Renal pelvis (tissue), 4 donors: ENCODE data around the gene DAGLB. TPM values are rescaled to one million over a fixed set of nuclear protein-coding genes. Genes with fewer than 3 reads are reported as not detected.

Experiments used
- DNase-seq: peaks from one replicate; pipeline ENCODE4 v3.0.0-alpha.2; 2013
- polyA plus RNA-seq, 3 donors: library from polyadenylated mRNA; unstranded; fragments of 120-200 nt; gene quantifications; one replicate each; pipeline ENCODE4 v1.2.1, GENCODE V29; 2013; ENCODE audit not compliant: insufficient read length in 3 of 3

Gene DAGLB
- polyA plus RNA-seq, 3 donors = 17.5 to 20.5 (median 20.2) TPM

DNA sequence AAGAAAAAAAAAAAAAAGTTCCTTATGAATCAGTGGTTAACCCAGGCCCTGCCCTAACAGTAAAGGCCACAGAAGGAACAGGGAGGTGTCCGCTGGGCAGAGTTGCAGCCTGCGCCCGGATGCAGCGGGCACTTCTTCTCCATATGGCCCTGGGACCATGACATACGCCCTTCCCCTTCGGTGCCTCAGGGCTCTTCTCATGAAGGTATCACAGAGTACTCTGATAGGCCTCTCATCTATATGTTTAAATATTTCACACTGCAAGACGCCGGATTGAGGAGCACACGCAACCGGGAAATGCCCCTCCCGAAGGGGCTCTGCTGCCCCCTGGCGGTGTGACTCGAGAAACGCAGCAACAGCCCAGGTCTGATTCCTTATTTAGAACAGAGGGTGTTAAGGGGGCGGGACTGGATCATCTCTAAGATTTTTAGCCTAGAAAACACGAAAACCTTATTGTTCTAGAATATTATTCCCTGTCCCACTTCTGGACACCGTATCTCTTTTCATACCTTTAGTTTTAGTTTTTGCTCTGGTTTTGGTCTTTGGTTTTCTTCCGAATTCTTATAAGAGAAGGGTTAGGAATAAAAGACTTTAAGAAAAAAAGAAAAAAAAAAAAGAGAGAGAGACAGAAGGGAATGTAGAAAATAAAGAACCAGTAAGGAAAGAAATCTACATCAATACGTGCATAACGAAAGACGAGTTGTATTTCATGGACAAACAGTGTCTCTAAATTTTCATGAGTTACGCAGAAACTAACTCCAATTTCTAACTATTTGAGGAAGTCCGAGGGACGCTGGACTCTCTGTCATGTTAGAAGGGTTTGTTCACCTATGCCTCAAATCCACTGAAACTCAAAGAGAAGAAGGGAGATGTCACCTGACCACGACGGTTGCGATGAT is 12.0 kb downstream of the DAGLB start:
- DNase-seq = peak; percentile 68

- DNase-seq = no peak
Measured at GRCh38 chr7:6433784-6434615, 13.8 kb downstream of the DAGLB start.

- no peak for DNase-seq
Measured at GRCh38 chr7:6432781-6433180, 15.0 kb downstream of the DAGLB start.

DNA sequence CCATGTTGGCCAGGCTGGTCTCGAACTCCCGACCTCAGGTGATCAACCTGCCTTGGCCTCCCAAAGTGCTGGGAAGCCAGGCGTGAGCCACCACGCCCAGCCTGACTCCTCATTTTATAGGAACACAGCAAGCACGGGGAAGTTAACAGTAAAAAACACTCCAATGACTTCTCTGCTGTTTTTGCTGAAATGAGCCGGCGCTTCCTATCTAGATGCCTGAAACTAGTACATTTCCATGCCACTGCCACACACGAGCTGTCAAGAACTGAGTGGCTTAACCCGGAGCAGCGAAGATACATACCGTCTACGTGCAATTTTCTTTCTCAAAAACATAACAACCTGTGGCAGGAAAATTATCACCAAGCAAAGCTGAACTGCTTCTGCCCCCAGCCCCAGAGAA is 16.8 kb downstream of the DAGLB start:
- DNase-seq = no peak

- DNase-seq = no peak
Measured at GRCh38 chr7:6430271-6430940, 17.3 kb downstream of the DAGLB start.

DNA sequence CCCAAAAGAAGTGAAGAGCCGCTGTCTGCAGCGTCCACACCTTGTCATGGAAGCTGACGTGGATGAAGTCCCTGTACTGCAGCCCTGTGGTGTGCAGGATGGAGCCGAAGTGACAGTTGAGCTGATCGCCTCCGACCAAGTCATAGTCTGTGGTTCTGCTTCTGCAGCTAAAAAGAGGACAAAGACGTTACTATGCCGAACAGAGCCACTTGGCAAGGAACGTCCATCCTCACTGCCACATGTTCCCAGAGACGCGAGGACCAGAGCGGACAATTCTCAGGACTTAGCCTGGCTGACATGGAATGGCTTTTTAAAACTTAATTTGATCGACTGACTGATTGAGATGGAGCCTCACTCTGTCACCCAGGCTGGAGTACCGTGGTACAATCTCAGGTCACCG is 21.8 kb downstream of the DAGLB start:
- DNase-seq = no peak

GRCh38 chr7:6423942-6424701 is 23.6 kb downstream of the DAGLB start:
- no peak for DNase-seq

GRCh38 chr7:6422926-6423632 is 24.7 kb downstream of the DAGLB start:
- no peak for DNase-seq

DNA sequence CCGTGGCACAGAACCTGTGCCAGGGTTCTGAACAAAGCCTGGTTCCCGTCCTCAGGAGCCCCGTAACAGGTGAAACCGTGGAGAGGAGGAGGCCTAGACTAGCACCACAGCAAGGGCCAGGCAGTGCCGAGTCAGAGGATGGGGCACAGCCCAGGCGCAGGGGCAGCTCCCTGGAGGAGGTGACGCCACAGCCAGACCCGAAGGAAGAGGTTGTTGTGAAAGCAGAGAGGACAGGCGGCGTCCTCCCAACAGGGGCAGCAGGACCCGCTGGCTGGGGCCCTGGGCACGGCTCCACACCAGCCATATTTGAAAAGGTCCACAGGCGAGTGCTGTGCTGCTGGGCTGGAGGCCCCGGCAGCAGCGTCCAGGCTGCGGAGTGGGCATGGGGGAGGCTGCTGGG is 25.7 kb downstream of the DAGLB start:
- no peak for DNase-seq

DNA sequence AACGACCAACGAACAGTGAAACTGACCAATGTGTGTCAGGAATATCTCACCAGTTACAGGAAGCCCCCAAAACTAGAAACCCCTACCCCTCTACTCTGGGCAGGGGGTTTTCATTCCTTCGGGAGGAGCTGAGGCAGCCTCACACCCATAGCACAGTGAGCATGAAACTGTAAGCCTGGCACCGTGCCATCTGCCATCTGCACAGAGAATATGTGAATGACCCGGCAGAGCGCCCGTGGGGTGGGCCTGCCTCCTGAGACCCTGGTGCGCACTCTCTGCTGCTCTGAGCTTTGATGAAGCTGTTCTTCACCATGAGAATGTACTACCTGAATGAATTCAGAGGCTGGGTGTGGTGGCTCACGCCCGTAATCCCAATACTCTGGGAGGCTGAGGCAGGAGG is 27.1 kb downstream of the DAGLB start:
- no peak for DNase-seq

- DNase-seq = no peak
Measured at GRCh38 chr7:6419310-6419773, 28.4 kb downstream of the DAGLB start.

- DNase-seq = no peak
Measured at GRCh38 chr7:6417408-6417807, 30.3 kb downstream of the DAGLB start.

DNA sequence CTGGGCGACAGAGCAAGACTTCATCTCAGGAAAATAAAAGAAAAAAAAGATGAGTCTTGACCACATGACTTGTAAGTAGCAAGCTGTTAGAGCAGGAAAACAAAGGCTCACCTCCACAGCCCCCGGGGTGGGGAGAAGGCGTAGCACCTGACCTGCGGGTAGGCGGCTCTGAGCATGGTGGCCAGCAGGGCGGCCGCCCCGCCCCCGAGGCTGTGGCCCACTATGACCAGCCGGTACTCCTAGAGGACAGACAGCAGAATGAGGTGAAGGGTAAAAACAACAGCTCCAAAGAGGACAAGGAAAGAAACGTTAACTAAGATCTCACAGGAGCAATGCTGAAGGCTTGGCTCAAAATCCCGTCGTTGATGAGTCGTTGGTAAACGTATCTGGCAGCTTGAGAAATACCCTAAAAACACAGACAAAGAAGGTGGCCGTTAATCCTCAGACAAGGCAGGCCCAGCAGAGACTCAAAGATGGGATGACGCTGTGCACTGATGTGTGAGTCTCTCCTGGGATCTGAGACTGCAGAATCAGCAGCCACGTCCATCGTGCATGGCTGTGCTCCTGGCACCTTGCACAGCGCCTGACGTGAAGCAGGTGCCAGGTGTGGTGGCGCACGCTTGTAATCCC is 31.1 kb downstream of the DAGLB start:
- no peak for DNase-seq

- no peak for DNase-seq
Measured at GRCh38 chr7:6413637-6414036, 34.1 kb downstream of the DAGLB start.

DNA sequence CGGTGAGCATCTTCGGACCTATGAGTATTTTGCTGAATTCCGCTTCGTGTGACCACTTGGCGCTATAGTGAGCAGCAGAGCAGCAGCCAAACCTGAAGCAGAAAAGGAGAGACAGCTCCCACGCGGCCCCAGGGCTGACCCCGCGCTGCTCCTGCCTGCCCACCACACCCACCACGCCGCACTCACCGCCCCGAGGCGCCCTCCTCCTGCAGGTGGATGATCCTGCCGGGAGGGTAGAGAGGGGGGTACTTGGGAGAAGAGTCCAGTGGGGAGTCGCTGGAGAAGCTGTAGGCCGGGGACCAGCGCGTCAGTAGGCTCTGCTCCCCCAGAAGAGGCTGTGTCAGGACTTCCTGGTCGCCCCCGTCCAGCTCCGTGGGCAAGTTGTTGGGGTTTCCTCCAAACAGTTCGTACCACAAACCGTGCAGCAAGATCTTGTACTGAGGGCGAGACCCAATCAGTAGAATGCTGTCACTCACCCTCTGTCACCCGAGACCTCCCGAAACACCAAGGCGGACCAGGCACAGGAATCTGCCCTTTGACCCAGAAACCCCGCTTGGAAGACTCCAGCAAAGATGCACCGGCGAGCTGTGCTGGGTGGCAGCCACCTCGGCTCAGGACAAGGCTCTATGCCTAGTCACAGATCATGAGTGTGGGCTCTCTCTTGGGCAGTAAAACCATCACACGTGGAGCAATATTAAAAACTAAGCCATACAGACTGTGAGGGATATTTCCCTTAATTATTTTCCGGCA is 37.6 kb downstream of the DAGLB start:
- DNase-seq = no peak

- no peak for DNase-seq
Measured at GRCh38 chr7:6409091-6409490, 38.7 kb downstream of the DAGLB start.

DNA sequence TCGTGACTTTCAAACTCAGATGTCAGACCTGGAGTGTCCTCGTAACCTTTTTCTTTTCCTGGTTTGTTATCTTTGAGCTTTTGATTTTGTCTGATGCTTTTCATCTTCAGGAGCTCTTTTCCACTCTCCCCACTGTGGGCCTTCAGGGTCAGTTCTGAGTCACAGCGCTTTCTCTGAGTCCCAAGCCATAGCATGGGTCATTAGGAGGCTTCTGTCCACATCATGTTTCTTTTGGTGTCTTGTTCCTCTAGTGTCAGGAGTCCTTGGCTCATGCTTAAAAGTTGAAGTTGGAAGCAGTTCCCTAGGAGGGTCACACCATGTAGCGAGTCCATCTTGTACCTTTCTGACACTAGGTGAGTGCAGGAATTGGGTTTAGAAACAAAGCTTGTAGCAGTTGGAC is 40.3 kb downstream of the DAGLB start:
- DNase-seq = no peak

DNA sequence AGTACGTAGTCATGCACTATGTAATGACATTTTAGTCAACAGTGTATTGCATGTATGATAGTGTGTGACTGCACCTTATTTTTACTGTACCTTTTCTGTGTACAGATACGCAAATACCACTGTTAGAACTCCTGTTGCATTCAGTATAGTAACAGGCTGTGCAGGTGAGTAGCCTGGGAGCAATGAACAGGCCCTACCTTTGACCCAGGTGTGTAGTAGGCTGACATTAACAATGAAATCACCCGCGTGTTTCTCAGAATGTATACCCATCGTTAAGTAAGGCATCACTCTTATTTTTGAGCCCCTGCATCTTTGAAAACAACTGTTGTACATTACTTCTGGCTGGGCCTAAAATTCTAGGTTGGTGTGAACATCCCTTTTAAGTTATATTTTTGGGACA is 41.6 kb downstream of the DAGLB start:
- no peak for DNase-seq

DNA sequence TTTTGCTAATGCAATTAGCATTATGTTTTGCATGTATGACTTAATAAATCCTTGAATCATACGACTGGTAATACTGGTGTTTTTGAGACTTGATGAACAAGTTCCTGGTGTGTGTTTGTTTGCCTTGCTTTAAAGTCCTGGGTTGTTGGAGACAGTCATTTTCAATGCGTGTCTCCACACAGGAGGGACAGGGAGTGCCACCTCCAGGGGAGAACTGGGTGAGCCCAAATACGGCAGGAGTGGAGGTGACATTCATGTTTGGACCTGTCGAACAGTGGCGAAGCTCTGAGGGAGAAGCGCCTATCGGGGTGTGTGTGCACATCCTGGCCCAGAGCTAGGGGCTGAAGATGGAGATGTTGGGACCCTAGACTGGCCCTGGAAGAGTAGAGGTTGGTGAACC is 43.8 kb downstream of the DAGLB start:
- no peak for DNase-seq

- no peak for DNase-seq
Measured at GRCh38 chr7:6402741-6403140, 45.0 kb downstream of the DAGLB start.
